Thyroid gland (tissue), 4 donors: Measurements from ENCODE around the gene RCE1.

Experiments used
- CTCF ChIP-seq, 6 experiments: fragments of 200-600 bp in 3 of 6; fragments of 450-650 bp in 3 of 6; sonication (generic) in 3 of 6; IDR thresholded peaks; one replicate each; pipeline ENCODE4 v1.5.1; 2016 to 2019; ENCODE audit warnings: antibody characterized with exemption in 6 of 6, mild to moderate bottlenecking in 2 of 6, inconsistent platforms in 1 of 6, moderate library complexity in 1 of 6
- POLR2A ChIP-seq, 2 donors: fragments of 450-650 bp; IDR thresholded peaks; one replicate each; pipeline ENCODE4 v1.6.1; 2017; ENCODE audit warnings: antibody characterized with exemption in 2 of 2, mild to moderate bottlenecking in 2 of 2, moderate library complexity in 1 of 2

- TF ChIP-seq CTCF (IDR thresholded peaks at IDR 0.05): no peak
- no peak for TF ChIP-seq POLR2A (IDR thresholded peaks at IDR 0.05)
Observed at GRCh38 chr11:66809592-66809991, 33.6 kb upstream of the RCE1 start.
